ENCODE data around the gene MSANTD4.
"Not testable (repeated sequence)": the region's sequence is repeated elsewhere in the genome, so short reads cannot be mapped to it uniquely, and the experiment has no call there.

Gene MSANTD4

GRCh38 chr11:106012744-106013143 is 9.3 kb downstream of the MSANTD4 start:
- no peak for DNase-seq

DNA sequence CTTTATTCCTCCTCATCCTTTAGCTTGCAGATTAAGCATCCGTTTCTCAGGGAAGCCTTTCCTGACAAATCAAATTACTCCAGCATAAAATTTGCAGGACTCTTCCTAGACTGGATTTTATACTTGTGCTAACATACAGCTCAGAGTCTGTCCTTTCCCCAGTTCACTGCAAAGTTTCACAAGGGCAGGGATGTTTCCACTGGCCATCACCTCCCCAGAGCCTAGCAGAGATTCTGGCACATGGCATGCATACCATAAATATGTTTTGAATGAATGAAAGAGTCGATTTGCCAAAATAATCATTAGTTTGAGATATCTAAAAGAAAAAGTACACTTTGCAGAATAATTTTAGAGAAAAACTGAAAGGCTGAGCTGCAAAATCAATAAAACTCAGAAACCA is 10.6 kb downstream of the MSANTD4 start:
- DNase-seq = no peak

- DNase-seq = not testable (repeated sequence)
Observed at GRCh38 chr11:106003094-106003493, 18.9 kb downstream of the MSANTD4 start.

GRCh38 chr11:106001304-106002012 is 20.6 kb downstream of the MSANTD4 start:
- DNase-seq = no peak

DNA sequence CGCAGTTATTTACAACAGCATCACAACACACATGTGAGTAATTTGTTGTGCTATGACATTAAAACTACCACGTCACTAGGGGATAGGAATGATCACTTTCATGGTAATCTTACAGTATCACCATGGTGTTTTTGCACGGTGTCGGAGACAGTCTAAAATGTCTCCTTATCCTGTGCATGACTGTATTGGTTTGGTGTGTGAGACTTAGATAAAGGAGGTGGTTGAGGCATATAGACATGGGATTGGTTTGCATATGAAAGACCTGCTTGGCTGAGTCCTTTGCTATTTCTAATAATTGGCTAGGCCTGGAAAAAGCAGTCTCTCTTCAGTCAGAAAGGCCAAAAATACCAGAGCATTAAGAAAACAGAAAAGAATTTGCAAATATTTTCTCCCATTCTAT is 30.2 kb downstream of the MSANTD4 start:
- DNase-seq = no peak

GRCh38 chr11:105989124-105989523 is 32.9 kb downstream of the MSANTD4 start:
- no peak for DNase-seq

DNA sequence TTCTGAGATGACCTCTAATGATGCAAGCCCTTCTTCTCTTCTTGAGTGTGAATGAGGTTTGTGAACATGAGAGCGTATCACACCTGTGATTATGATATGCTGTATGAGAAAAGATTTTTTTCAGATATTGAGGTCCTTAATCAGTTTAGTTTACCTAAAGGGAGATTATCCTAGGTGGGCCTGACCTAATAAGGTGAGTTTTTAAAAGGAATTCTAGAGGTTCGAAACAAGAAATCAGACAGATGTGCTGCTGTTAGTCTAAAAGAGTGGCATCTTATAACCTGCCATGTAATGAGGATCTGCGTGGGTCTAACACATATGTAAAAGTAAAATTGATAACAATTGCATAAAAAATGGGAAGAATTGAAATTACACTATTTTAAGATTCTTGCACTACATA is 33.8 kb downstream of the MSANTD4 start:
- DNase-seq = no peak

GRCh38 chr11:105986554-105986953 is 35.5 kb downstream of the MSANTD4 start:
- no peak for DNase-seq

- no peak for DNase-seq
Observed at GRCh38 chr11:105979997-105980703, 41.9 kb downstream of the MSANTD4 start.

- DNase-seq = no peak
Observed at GRCh38 chr11:105975128-105975527, 46.9 kb downstream of the MSANTD4 start.

GRCh38 chr11:105969756-105970155 is 52.3 kb downstream of the MSANTD4 start:
- DNase-seq = no peak

DNA sequence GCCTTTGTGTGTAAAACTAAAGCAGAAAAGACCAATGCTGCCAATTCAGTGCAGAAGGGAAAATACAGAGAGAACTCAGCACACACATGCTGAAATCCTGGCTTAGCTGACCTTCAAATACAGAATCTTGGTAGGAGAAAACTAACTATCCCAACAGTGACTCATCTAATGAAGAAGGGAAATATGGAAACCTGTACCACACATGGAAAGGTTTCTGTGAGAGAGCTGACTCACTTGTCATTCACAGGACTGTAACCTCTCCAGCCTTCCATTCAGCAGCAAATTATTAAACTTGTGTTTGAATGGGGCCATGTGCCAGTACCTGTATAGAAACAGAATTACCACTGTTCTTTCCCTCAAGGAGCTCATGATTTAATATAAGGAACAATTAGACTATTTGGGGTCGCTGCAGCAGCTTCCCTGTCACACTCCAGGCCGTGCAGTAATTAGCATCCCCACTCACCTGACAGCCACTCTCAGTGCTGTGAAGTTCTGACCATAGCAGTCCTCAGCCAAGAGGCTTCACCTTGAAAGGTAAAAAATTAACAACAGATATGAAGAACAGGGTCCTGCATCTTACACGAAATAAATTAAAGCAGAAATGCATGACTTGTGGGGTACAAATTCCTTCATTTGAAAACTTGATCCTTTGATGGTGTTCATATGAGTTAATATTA is 53.9 kb downstream of the MSANTD4 start:
- DNase-seq = no peak

DNA sequence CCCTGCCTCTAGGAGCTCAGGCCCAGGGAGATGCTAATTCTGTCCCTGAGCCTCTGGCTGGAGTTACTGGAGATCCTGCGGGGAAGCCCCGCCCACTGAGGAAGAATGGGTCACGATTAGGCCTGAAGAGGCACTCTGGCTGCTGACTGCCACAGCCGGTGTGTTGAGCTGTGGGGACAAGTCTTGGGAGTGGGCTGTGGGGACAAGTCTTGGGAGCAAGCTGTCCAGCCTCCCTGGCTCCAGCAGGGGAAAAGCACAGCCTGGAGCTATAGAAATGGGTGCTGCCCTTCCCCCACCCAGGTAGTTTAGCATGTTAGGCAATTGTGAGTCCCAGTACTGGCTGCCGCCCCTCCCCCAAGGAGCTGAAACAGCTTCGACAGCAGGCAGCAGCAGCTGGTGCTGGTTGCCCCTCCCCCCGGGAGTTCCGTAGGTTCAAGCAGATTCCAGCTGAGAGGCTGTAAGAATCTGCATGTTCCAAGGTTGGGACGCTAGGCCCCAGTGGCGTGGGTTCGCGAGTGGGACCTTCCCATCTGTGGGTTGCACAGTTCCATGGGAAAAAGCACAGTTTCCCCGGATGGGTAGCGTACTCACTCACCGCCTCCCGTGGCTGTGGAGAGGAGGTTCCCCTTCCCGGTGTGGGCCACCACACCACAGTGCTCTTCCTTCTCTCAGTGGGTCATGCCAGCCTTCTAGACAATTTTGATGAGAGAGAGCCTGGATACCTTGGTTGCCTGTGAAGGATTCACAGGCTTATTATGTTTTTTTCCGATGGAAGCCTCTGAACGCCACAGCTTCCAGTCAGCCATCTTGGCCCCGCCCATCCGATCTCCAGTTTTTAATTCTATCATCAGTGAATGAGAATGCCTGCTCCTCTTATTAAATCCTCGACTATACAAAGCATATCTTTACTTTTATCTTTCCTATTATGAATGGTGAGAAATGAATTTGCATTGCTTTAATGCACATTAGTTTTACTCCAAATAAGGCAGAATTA is 61.5 kb downstream of the MSANTD4 start:
- DNase-seq = no peak
